IPS-11a (cell line): ENCODE data around the gene MLN.

Experiments
- H3K4me3 ChIP-seq: one replicate; pipeline ENCODE4 v1.5.1; 2013; ENCODE audit warnings: low read depth, low read length, control low read depth

The MLN gene

DNA sequence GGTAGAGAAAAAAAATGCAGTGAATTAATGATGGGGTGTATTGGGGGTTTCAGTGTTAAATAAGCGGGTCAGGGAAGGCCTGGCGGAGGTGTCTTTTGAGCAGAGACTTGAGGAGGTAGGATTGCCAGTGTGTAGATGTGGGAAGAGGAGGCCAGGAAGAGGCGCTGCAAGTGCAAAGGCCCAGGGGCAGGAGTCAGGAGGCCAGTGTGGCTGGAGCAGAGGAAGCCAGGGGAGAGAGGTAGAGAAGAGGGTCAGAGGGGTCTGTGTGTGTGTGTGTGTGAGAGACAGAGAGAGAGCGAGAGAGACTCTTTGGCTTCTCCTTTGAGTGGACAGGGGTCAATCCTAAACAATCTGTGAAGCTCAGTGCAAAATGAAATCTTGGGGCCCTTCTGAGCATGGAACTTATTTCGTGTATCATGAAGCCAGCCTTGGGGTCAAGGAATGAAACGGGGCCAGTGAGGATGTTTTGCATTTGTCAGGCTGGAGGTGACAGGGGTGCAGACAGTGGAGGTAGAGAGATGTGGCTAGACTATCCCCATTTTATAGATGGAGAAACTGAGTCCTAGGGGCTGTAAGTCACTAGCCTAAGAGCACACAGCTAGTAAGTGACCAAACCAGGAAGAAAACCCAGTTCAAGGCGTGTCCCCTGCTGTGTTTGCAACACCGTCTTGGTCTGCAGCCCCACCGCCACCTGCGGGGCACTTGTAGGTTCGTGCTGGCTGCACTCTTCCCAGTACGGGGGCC is 47.4 kb downstream of the MLN start:
- H3K4me3 ChIP-seq: no peak overlapping the region

DNA sequence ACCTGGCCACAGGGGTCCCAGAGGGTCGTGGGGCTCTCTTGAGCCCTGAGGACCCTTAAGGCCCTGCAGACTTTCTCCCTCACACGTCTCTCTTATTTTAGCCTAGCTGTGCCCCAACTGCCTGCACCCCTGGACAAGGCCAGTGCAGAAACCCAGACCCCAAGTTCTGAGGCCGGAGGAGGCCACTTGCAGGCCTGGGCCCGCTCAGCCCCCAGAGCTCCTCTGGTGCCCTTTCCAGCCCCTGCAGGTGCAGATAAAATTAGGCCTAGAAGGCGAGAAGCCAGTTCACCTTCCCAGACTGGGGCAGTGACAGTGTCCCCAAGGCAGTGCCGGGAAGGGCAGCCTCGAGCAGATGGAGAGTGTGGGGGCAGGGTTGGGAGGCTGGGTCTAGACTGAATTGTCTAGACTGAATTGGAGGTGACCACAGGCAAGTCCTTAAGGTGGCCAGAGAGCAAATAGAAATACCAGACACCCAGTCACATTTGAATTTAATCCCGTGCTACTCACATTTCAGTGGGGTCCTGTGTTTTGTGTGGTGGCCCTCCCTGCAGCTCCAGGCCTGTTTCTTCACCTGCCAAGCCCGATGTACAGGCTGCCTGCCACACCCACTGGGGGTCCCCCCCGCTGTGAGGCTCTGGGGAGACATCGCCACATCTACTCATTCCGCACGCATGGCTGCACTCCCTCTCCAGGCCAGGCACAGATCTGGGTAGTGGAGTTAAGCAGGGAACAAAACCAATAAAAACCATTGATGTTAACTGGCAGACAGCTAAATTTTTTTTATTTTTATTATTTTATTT is 48.5 kb downstream of the MLN start:
- no peak overlapping the region for H3K4me3 ChIP-seq

DNA sequence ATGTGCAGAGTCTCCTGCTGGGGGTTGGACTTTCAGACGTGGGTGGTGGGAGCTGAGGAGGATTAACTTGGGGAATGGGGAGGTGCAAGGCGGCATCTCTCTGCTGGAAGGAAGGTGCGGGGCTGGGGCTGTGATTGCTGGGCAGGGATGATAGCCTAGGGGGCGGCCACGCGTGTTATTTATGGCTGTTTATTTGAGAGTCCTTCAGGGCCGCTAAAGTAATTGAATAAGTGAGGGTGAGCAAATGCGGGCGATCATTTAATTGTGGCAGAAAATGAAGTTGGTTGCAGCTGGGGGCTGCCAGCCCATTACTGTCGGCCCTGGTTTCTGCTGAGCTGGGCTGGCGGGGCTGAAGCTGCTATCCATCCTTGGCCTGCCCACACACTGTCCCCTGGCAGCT is 49.6 kb downstream of the MLN start:
- H3K4me3 ChIP-seq: no peak overlapping the region

DNA sequence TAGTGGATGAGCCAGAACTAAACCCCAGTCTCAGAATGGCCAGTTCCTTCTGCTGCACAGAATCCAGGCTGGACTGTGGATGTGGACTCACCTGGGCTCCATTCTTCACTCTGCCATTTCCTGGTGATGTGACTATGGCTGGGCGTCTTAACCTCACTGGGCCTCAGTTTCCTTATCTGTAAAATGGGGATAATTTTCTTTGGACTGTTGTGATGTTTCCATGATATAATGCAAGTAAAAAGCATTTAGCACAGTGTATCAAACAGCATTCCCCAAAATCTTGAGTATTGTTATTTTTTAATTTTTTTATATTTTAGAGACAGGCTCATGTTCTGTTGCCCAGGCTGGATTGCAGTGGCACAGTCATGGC is 51.2 kb downstream of the MLN start:
- H3K4me3 ChIP-seq: no peak overlapping the region

DNA sequence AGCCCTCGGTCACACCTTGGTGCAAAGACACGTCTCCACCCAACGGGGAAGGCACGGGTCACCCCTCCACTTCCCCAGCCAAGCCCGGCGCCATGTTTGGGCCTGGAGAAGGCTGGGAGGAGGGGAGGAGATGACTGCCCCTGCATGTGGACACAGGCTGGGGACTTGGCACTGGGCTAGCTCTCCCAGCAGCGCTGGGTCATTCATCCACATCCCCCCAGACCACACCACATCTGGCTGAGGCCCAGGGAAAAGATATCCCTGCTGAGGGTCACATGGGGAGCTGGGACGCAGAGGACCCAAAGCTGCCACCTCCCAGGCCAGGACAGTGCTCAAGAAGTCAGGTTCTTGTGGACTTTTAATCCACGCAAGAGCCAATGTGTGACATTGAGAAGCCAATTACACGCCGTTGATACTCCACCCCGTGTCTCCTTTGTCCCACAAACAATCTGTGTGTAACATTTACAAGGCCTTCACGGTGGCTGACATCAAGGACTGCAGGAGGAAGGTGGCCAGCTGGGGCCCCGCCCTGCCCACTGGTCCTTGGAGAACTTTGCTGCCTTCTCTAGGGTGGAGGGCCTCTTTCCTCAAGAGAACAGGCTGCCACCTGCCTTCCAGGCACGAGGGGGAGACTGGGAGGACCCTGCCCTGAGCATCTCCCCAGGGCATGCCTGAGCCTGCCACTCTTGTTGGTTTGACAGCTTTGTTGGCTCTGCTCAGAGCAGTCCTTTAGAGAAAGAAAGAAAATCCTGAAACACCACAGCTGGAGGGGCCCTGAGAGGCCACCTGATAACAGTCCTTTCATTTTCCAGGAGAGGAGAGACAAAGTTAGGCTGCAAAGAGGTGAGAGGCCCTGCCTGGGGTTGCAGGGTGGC is 51.8 kb downstream of the MLN start:
- H3K4me3 ChIP-seq: no peak overlapping the region

DNA sequence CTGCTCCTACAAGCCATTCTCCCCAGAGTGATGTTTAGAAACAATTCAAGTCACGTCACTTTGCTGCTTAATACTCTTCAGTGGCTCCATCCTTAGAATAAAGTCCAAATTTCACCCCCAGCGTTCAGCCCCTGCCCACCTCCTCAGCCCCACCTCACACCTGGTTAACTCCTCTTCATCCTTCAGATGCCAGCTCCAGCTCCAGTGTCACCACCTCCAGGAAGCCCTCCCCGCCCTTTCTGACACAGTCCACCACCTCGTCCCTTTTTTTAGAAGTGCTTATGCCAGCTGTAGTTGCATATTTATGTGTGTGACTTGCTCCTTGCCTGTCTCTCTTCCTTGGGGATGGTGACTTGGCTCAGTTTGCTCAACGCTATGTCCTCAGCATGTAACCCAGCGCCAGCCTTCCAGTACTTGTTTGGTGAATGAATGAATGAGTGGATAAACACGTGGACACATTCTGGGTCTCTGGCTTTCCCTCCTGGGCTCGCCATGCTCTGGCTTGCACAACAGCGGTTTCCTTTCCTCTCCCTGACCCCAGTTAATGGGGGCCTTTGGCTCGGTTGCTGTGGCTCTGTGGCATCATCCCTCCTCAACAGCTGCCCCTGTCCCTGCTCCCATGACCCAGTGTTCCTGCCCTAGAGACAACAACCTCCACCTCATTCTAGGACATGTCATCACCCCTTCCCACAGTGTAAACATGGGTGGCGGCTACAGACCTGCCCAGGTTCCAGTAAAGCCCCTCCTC is 53.4 kb downstream of the MLN start:
- H3K4me3 ChIP-seq: no peak overlapping the region

DNA sequence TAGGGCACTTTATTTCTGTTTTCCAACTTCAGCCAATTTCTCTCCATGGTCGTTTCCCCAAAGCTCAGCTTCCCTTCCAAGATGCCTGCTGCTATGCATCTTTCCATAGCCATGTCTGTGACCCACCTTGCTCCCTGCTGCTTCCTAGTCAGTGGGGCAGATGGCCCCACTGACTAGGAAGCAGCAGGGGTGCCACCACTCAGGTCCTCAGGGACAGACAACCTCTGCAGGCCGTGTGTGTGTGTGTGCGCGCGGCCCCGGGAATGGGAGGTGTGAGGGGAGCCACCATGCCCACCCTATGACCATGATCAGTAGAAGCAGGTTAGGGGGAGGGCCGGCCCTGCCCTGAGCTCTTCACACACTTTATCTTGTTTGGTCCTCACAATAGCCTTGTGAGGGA is 54.4 kb downstream of the MLN start:
- H3K4me3 ChIP-seq: no peak overlapping the region

DNA sequence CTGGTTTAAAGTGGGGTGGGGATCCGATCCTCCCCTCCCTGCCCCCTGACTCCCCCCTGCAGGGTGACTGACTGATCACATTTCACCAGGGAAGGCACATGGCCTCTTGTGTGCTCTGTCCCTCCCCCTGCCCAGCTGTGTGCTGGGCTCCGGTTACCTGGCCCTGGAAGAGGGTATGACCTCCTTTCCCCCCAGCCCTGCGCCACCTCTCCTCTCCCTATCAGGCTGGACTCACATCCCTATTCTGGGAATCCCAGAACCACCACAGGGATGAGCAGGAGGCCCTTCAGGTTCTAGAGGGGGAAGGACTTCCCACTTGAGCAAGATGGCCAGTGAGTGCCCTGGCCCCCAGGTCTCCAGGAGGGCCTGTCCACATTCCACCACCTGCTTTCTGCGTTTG is 55.0 kb downstream of the MLN start:
- H3K4me3 ChIP-seq: no peak overlapping the region

DNA sequence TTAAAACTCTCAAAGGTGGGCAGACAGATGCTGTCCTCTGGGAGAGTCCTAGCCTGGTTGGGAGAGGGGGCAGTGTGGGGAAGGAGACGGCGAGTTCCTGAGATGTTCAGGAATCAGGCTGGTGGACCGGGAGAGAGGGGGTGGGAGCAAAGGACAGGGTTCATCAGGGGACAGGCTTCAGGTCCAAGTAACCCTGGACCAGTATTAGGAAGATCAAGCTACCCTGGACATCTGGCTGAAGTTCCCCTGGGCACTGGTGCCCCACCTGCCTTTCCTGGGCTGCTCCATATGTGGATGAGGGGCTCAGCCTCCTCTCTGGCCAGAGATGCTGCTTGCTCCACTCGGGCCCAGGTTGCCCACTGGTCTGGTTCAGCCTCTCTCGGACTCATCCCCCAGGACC is 56.0 kb downstream of the MLN start:
- H3K4me3 ChIP-seq: no peak overlapping the region

DNA sequence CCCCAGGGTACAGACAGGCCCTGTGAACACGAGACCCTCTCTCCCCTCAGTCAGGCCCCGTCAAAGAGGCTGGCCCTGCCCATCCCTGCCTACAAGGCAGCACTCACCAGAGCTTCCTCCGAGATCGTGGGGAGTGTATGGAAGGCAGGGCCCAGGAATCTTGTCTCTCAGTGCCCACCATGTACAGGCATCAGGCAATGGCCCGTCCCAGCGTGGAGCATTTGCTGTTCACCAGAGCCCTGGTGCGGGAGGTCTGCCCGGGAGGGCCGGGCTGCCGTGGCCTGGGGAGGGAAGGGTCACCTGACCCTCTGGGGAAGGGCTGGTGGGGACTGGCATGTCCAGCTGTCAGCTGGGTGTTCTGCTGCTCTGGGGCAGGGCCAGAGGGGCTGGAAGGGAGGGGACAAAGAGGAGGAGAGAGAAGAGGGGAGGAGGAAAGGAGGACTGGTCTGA is 57.1 kb downstream of the MLN start, which contains the start of gene IP6K3:
TSS of gene IP6K3 (minus strand) at position 255 of the 450 bp plus-strand sequence. CDS start 11,429 bp downstream, outside the sequence.
- H3K4me3 ChIP-seq: no peak within 1 kb of the TSS

DNA sequence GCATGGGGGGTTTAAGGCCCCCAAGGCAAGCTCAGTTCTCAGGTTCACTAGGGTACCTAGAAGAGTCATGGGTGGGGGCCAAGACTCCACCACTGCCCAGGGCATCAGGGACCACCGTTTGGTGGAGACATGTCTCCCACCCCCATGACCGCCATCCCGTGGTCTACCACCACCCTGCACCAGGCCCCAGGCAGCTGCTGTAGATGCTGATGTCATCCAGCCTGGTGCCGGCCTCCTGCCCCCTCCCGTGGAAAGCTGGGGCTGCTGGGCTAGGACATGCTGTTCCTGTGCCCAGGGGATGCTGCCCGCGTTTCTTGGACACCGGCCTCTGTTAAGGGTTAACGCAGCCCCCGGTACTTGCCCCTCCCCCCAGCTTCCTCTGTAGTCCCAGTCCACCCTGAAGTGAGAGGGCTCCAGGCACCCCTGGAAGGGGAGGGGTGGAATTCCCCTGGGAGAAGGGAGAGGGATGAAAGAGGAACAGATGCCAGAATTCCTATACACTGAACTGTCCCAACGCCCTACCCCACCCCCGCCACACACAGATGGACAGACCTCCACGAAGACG is 57.7 kb downstream of the MLN start:
- no peak overlapping the region for H3K4me3 ChIP-seq

DNA sequence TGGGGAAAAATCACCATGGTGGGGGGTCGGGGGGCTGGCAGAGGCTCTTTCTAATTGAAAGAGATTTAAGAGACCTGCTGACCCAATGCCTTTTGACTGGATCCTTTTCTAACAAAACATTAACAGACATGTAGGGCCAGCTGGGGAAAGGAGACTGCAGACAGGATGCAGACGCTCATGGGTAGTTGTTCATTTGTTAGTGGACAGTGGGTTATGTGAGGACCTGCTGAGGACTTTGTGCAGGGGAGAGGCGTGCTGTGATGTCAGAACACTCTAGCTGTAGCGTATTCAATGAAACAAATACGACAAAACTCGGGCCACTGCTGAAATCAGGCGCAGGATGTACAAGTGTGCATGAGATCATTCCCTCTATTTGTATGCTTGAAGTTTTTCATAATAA is 58.3 kb downstream of the MLN start:
- H3K4me3 ChIP-seq: no peak overlapping the region

DNA sequence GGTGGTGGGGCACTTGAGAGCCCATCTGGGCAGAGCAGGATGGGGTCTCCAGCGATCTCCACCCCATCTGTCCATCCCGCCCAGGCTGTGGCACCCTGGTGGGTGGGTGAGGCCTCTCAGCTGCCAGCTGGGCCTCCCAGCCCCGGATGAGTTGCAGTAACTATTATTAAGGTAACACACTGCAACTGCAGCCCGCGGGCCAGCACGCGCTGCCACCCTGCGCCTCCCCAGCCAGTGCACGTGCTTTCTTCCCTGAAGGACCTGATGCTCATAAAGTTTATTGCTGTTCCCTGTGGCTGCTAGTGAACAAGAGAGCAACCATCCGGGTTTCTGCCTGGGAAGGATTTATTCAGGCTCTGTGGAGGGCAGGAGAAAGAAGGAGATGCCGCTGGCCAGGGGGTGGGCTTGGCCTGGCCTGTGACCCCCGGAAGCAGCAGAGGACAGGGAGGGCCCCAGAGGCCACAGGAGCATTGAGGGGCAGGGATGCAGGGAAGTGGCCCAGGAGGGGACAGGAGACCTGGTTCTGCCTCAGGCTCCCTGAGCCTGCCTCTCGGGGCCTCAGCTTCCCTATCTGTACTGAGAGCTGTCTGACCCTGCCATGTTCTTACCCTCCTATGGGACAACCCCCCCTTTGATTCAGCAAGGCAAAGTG is 58.8 kb downstream of the MLN start:
- no peak overlapping the region for H3K4me3 ChIP-seq
